Measurements from ENCODE around the gene CATSPER1.

The CATSPER1 gene

DNA sequence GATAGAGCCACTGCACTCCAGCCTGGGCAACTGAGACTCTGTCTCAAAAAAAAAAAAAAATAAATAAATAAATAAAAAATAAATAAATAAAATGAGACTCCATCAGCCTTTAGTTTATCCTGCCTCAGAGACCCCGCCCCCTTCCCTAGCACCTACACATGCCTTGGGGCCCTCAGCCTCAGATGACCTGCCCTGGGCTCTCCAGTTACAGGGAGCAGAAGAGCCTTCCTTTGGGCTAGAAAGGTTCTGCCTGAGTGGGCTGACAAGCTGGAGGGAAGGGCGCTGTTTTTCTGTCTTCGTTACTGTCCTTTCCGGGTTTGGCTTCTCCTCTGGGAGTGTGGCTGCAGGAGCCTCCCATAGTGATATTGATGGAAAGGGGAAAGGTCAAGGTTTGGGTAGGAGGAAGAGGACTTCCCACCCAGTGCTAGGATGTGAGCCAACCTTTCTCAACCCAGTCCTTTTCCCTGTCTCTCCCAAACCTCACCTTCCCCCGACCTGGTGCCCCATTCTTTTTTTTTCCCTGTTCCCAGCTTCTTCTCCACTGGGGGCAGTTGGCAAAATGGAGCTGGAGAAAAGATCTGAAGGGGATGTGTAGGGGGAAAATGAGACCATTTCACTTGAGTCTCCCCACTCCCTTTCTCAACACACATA is 24.4 kb upstream of the CATSPER1 start:
- DNase-seq: peak; percentile 75
- Histone ChIP-seq H3K4me3 (ENCODE audit: low read depth, low read length) (peak overlapping the region; percentile 57), H3K36me3 (peaks cover 33% of the 10 kb centered on the region), H3K9me3 (ENCODE audit: severe bottlenecking) (no peaks in the 10 kb centered on the region), H3K27me3 (ENCODE audit: insufficient read depth, low read depth, severe bottlenecking) (no peaks in the 10 kb centered on the region), H3K27ac (peak overlapping the region; percentile 98)
- TF ChIP-seq, protein P1, sequence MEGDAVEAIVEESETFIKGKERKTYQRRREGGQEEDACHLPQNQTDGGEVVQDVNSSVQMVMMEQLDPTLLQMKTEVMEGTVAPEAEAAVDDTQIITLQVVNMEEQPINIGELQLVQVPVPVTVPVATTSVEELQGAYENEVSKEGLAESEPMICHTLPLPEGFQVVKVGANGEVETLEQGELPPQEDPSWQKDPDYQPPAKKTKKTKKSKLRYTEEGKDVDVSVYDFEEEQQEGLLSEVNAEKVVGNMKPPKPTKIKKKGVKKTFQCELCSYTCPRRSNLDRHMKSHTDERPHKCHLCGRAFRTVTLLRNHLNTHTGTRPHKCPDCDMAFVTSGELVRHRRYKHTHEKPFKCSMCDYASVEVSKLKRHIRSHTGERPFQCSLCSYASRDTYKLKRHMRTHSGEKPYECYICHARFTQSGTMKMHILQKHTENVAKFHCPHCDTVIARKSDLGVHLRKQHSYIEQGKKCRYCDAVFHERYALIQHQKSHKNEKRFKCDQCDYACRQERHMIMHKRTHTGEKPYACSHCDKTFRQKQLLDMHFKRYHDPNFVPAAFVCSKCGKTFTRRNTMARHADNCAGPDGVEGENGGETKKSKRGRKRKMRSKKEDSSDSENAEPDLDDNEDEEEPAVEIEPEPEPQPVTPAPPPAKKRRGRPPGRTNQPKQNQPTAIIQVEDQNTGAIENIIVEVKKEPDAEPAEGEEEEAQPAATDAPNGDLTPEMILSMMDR (IDR thresholded peaks at IDR 0.05; ENCODE audit: low read depth, low read length): no peak

DNA sequence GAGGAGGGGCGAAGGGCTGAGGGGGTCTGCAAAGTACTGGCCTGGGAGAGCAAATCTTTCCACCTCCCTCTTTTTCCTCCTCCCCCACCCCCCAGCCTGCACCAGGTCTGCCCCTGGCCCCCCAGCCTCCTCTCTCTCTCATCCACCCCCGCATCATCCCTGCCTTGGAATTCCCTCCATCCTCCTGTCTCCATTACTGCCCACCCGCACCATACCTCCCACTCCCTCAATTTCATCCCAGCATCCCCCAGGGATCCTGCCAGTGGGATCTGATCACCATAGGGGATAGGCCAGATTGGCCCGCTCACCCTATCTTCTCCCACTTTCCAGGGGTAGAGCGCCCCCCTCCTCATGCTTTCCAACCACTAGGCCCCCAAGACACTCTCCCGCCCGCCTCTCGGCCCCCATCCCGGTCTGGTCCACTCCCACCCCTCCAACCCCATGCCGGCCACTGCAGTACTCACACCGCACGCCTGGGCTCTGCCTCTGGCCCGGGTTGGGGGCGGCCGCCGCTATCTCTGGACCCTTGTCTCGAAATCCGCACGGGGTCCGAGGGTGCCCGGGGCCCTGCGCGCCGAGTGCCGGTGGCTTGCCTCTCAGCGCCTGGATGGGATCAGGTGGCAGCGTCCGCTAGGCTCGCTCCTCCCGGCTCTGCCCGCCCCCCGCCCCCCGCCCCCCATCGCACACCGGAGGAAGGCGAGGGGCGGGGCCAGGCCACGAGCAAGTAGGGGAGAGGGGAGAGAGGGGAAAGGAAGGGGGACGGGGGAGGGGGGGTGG is 22.5 kb upstream of the CATSPER1 start, which contains the start of gene GAL3ST3:
Gene GAL3ST3 (minus strand): TSS at position 615 of the 777 bp plus-strand sequence. CDS start 3,746 bp downstream, outside the sequence.
- Histone ChIP-seq H3K36me3 (peaks cover 28% of the 10 kb centered on the region), H3K27ac (peak within 1 kb of the TSS; percentile 98), H3K27me3 (ENCODE audit: insufficient read depth, low read depth, severe bottlenecking) (no peaks in the 10 kb centered on the region), H3K9me3 (ENCODE audit: severe bottlenecking) (no peaks in the 10 kb centered on the region), H3K4me3 (ENCODE audit: low read depth, low read length) (peak within 1 kb of the TSS; percentile 53)
- DNase-seq: peak; percentile 69
- TF ChIP-seq, protein P1 (IDR thresholded peaks at IDR 0.05; ENCODE audit: low read depth, low read length): no peak

DNA sequence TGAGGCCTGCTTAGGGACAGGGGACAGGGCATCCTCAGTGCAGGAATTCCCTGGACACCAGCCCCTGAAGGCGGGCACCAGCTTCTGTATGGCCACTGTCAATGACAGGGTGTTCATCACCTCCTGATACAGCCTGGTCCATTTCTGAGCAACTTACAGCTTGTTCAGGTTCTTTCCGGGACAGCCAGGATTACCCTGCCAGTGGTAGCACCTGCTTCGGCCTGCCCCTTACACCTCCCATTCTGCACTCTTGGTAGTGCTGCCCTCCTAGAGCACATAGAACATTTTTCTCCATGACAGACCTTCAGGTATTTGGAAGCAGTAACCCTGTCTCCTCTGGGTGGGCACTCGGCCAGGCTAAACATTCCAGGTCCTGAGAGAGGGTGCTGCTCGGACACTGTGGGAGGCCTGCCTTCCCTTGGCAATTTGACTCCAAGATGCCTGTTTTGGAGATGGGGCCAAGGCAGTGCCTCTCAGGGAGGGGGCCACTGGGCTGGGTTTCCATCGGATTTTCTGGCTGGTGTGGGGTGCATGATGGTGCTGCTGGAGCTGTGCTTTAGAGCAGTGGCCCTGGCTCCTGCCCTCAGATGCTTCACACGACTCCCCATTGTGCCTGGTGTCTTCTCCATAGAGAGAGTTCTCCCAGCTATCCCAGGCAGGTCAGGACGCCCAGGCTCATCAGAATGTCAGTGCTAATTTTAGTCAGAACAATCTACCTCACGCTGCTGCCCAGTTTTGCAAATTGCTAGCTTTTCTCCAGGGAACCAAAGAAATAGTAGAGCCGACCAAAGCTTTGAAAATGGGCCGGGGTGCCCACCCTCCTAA is 21.5 kb upstream of the CATSPER1 start:
- no peaks in the 10 kb centered on the region for H3K9me3 ChIP-seq (ENCODE audit: severe bottlenecking)
- peak overlapping the region; percentile 77 for H3K27ac ChIP-seq
- peaks cover 28% of the 10 kb centered on the region for H3K36me3 ChIP-seq
- H3K27me3 ChIP-seq (ENCODE audit: insufficient read depth, low read depth, severe bottlenecking): no peaks in the 10 kb centered on the region
- DNase-seq: no peak
- peak overlapping the region; percentile 53 for H3K4me3 ChIP-seq (ENCODE audit: low read depth, low read length)
- TF ChIP-seq, protein P1 (IDR thresholded peaks at IDR 0.05; ENCODE audit: low read depth, low read length): no peak

DNA sequence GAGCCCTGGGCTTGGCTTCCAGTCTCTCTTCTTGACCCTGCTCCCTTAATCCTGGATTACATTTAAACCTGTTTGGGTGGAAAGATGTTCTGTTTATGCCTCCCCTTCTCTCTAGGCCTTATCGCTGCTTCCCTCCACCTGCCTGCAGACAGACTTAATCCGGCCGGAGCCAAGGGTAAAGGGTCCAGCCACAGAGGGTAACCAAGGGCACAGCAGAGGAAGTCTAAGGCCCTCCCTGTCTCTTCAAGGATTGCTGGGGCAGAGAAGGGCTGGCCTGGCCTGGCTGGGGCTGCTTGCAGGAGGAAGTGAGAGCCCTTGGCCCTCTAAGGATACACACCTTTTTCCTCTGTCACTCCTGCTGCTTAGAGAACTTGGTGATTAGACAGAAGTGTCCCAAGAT is 20.6 kb upstream of the CATSPER1 start:
- H3K27me3 ChIP-seq (ENCODE audit: insufficient read depth, low read depth, severe bottlenecking): no peaks in the 10 kb centered on the region
- H3K9me3 ChIP-seq (ENCODE audit: severe bottlenecking): no peaks in the 10 kb centered on the region
- TF ChIP-seq, protein P1 (IDR thresholded peaks at IDR 0.05; ENCODE audit: low read depth, low read length): no peak
- peak overlapping the region; percentile 5; the same call in 1 of the 2 replicates for H3K4me3 ChIP-seq (ENCODE audit: low read depth, low read length)
- peaks cover 30% of the 10 kb centered on the region for H3K36me3 ChIP-seq
- peak; percentile 94 for DNase-seq
- H3K27ac ChIP-seq: peak overlapping the region; percentile 77

DNA sequence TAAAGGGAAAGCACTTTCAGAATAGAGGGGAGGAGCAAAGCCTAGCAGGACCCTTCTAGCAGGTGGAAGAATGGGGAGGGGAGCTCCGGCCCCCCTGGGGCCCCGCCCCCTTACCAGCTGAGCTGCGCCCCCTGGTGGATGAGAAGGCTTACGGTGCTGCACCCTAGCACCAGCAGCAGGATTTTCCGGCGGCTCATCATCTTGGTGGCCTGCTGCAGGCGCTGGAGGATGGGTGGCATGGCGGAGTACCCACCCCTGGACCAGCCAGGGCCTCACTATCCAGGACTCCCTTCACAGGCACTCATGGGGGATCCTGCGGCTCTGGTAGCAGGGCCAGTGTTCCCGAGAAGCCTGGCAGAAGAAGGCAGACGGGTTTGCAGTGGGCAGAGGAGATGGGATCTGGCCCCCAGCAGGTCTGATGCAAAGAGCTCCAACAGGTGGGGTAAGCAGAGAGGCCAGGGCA is 18.9 kb upstream of the CATSPER1 start:
- Histone ChIP-seq H3K4me3 (ENCODE audit: low read depth, low read length) (no peak overlapping the region), H3K9me3 (ENCODE audit: severe bottlenecking) (no peaks in the 10 kb centered on the region), H3K36me3 (peaks cover 47% of the 10 kb centered on the region), H3K27ac (peak overlapping the region; percentile 77), H3K27me3 (ENCODE audit: insufficient read depth, low read depth, severe bottlenecking) (no peaks in the 10 kb centered on the region)
- TF ChIP-seq, protein P1 (IDR thresholded peaks at IDR 0.05; ENCODE audit: low read depth, low read length): peak; percentile 95
- peak; percentile 89 for DNase-seq

Measured in WERI-Rb-1 (cell line).